Measurements from ENCODE around the gene PKM.
A peak's percentile ranks its signal among the peaks of the same experiment; 100 is the strongest.

PKM gene

GRCh38 chr15:72199721-72200212 lies 31.2 kb downstream of the PKM start:
- DNase-seq: peak; percentile 53

- no peak for DNase-seq
Measured at GRCh38 chr15:72199205-72199515, 31.8 kb downstream of the PKM start.

- peak; percentile 69 for DNase-seq
Measured at GRCh38 chr15:72198356-72199204, 32.4 kb downstream of the PKM start.

DNA sequence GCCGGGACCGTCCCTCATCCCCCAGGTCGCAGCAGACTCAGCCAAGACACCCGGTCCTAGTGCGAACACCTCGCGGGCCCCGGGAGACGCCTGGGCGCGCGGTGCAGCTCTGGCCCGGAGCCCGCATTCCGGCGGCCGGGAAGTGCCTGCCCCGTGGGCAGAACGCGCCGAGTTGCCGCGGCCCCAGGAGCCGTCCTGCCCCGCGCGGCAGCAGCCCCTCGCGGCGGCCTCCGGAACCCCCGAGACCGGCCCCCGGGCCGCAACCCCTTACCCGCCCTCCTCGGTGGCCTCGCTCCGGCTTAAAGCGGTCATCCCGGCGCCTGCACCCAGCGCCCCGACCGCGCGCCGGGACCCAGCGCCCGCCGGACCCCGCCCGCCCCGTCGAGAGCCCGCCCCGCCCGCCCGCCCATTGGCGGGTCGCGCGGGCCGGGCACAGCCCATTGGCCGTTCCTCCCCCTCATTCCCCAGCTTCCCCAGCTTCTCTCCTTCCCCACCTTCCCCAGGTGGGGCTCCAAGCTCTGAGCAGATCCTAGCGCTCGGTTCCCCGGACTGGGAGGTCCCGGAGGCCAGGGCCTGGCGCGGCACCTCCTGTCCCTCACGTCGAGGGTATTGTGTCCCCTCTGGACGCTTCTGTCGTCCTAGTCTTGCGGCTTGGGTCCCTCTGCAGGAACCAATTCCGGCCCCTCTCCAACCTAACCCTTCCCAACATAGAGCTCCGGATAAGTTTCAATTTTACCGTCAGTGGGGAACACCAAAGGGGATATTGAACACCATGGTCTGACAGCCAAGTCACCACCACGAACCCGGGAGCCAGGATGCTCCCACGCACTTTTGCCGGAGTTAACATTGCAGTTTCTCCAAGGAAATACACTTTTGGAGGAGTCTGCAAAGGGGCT lies 33.3 kb downstream of the PKM start, which contains the start of gene GRAMD2A:
Gene GRAMD2A, minus strand, starts transcription at position 328 of the 896 bp plus-strand sequence.
- DNase-seq: peak; percentile 26

- no peak for DNase-seq
Measured at GRCh38 chr15:72197041-72197459, 33.9 kb downstream of the PKM start.

GRCh38 chr15:72196409-72197040 lies 34.5 kb downstream of the PKM start:
- DNase-seq: no peak

GRCh38 chr15:72195101-72195511 lies 35.9 kb downstream of the PKM start:
- DNase-seq: no peak

DNA sequence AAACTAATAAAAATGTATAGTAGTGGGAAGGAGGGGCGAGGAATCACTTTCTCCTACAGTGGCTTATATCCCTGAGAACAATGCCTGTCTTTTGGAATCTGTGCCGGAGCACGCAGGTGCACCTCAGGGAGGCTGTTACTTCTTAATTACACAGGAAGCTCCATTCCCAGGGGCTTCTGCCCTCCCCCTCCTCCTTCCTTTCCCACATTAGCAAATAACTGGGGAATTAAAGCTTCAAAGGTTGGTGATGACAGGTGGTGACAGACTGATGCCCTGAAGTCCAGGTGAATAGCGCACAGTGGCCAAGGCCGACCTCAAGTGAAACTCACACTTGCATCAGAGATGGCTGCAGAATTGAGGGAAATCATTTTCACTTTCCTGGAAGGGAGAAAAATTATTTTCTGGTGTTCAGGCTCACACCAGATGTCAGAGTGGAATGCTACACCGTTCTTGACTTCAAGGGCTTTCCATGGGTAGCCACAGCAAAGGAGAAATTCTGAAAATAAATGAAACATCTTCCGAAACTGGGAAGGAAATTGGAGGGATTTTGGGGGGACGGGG lies 37.1 kb downstream of the PKM start:
- peak; percentile 78 for DNase-seq

GRCh38 chr15:72192416-72192815 lies 38.6 kb downstream of the PKM start:
- peak; percentile 12 for DNase-seq

GRCh38 chr15:72189250-72189902 lies 41.6 kb downstream of the PKM start:
- no peak for DNase-seq

DNA sequence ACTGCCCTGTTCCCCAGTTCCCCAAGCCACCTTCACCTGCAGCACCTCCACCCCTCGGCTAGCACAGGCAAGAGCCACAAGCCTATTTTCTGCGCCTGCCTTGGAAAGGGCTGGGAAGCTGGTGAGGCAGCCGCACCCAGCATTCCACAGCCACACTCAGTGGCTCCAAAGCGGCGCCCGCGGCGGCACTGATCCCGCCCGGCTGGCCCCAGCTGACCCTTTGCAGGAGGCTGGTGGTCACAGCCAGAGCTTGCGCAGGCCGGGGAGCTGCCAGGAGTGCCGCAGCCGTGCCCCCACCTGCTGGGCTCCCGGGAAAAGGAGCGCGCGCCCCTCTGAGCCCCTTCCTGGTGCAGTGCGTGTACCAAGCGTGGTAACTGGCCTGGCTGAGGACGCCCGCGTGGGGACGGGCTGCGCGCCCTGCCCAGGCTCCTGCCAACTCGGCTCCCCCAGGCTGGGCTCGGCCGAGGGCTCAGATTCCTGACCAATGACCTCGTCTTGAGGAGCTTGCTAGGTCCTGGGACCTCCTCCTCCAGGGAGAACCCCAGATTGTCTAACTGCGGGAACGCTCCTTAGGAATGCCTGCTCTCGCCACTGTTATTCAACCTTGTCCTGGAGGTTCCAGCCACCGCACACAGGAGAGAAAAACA lies 46.7 kb downstream of the PKM start:
- peak; percentile 41 for DNase-seq

GRCh38 chr15:72183781-72184164 lies 47.2 kb downstream of the PKM start:
- DNase-seq: no peak

GRCh38 chr15:72182673-72183072 lies 48.3 kb downstream of the PKM start:
- DNase-seq: peak; percentile 21

DNA sequence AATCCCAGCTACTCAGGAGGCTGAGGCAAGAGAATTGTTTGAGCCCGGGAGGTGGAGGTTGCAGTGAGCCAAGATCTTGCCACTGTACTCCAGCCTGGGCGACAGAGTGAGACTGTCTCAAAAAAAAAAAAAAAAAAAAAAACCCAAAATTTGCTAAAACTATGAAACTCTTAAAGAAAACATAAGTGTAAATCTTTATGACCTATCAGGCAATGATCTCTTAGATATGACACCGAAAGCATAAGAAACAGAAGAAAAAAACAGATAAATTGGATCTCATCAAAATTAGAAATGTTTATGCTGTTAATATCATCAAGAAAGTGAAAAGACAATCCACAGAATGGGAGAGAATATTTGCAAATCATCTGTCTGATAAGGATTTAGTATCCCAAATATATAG lies 48.7 kb downstream of the PKM start:
- DNase-seq: no peak

DNA sequence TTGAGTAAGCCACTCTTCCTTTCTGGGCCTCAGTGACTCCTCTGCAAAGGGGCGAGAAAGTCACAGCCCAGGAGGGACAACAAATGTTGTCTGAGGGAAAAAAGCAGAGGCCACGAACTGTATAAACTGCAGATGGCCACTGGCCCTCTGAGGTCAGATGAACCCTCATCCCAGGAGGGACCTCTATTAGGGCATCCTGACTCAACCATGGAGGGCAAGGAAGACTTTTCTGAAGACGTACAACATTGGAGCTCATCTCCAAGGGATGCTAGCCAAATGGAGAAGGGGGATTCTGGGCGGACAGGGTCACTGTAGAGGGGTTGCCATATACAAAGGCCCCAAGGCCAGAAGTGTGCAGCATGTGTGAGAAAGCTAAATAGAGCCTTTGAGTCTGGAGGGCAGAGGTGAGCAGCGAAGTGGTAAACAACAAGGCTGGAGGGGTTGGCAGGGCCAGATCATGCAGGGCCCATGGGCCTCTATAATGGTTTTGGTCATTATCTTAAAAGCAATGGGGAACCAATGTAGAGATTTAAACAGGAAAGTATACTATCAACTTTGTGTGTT lies 50.1 kb downstream of the PKM start:
- DNase-seq: no peak

DNA sequence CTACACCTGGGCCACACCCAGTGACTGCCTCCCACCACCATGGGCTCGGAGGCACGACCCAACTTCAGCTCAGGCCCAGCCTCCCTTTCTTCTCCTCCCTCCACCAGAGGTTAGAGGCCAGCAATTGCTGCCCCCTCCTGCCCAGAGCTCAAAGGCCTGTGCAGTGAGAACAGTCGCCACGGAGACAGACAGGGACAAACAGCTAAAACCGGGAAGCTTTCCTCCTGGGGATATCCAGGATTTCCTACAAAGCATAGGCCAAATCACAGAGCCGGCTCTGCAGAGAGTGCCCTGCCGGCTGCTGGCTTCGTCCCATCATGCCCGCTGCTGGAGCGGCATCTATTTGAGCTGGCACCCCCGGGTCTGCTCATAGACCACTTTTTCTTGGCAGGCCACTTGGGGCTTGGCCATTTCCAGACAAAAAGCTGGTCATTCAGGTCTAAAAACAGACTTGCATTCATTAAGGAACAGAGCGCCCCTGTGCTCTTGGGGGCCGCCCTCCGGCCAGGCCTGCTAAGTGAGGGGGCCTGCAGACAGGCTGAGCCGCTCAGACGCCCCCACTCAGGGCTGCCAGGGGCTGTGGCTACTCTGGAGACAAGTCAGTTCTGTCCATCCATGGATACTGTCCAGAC lies 50.9 kb downstream of the PKM start:
- peak; percentile 45 for DNase-seq

DNA sequence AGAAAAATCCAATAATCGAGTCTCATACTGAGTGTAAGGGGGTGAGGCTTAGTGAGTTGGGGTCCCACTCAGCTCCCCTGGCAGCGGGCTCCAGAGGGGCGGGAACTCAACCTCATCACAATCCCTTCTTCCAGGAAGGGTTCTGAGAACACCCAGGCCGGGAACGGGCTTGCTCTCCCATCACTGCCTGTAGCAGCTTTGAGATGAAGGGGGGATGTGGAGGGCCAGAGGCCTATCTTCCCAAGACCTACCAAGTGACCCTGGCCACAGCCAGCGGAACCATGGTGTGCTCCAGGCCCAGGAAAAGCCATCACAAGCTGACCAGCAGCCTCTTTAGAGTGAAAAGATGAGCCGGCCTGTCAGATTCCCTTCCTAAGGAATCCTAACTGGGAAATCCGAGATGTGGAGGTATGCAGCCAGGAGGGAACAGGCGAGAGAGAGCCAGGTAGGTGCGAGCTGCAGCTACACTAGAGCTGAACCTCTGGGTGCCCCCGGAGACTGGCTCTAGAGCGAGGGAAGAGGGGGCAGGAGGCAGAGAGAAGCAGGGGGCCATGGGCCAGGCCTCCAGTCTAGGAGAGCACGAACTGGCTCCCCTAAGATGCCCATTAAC lies 51.9 kb downstream of the PKM start:
- DNase-seq: no peak

- no peak for DNase-seq
Measured at GRCh38 chr15:72176743-72177142, 54.2 kb downstream of the PKM start.

- no peak for DNase-seq
Measured at GRCh38 chr15:72176159-72176558, 54.8 kb downstream of the PKM start.
